Measurements from ENCODE around the gene PRR3.
A peak's percentile ranks its signal among the peaks of the same experiment; 100 is the strongest.

The PRR3 gene

DNA sequence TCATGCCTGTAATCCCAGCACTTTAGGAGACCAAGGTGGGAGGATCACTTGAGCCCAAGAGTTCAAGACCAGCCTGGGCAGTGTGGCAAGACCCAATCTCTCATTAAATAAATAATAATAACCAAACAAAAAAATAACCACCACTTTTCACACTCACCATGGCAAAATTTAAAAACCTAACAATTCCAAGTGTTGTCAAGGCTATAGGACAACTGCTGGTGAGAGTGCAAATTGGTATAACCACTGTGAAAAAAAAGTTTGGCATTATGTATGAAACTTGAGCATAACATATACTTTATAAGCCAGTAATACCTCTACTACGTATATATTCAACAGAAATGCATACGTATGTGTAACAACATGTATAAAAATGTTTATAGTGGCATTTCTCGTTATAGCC is 3.8 kb downstream of the PRR3 start:
- Histone ChIP-seq H3K4me1 (ENCODE audit: control insufficient read depth in 1 of 2, insufficient read depth in 2 of 2, low read length in 2 of 2) (peaks cover 0 to 2% of the 10 kb centered on the region in 2 experiments), H3K36me3 (ENCODE audit: control insufficient read depth in 1 of 2, insufficient read depth in 2 of 2, low read length in 2 of 2) (peaks cover 9 to 16% of the 10 kb centered on the region in 2 experiments), H2BK5ac (ENCODE audit: low read depth, low read length, poor library complexity) (no peak overlapping the region), H4K8ac (ENCODE audit: low read depth, low read length) (no peak overlapping the region), H3K14ac (ENCODE audit: low read length) (no peak overlapping the region), H3K9me3 (ENCODE audit: insufficient read depth, low read depth, low read length) (peaks cover 2% of the 10 kb centered on the region), H3K4ac (ENCODE audit: low read depth, low read length) (no peak overlapping the region), H3K27me3 (ENCODE audit: insufficient read depth, low read length) (no peaks in the 10 kb centered on the region), H3K18ac (ENCODE audit: low read length) (no peak overlapping the region), H4K12ac (ENCODE audit: low read depth, low read length) (no peak overlapping the region), H2BK120ac (ENCODE audit: insufficient read depth, low read length, poor library complexity) (no peak overlapping the region), H3K4me3 (ENCODE audit: low read depth, low read length) (no peak overlapping the region), H3K9ac (ENCODE audit: low read length) (no peak overlapping the region), H3K79me2 (ENCODE audit: control insufficient read depth, insufficient read depth, low read length, poor library complexity) (peaks cover 6% of the 10 kb centered on the region), H3K23ac (ENCODE audit: low read length) (no peak overlapping the region), H2AK5ac (ENCODE audit: low read length) (no peak overlapping the region), H2BK12ac (ENCODE audit: low read length) (no peak overlapping the region), H4K91ac (ENCODE audit: low read depth, low read length) (no peak overlapping the region), H2AFZ (ENCODE audit: insufficient read depth, low read length, poor library complexity) (no peak overlapping the region), H3K27ac (ENCODE audit: low read depth, low read length) (no peak overlapping the region), H3K79me1 (ENCODE audit: low read length) (peaks cover 13% of the 10 kb centered on the region), H3K4me2 (ENCODE audit: low read length) (no peak overlapping the region)
- no peak for DNase-seq
- no CpG with 5 or more reads among the region's 3 CpGs for WGBS (ENCODE audit: extremely low coverage, insufficient coverage, insufficient read length)

DNA sequence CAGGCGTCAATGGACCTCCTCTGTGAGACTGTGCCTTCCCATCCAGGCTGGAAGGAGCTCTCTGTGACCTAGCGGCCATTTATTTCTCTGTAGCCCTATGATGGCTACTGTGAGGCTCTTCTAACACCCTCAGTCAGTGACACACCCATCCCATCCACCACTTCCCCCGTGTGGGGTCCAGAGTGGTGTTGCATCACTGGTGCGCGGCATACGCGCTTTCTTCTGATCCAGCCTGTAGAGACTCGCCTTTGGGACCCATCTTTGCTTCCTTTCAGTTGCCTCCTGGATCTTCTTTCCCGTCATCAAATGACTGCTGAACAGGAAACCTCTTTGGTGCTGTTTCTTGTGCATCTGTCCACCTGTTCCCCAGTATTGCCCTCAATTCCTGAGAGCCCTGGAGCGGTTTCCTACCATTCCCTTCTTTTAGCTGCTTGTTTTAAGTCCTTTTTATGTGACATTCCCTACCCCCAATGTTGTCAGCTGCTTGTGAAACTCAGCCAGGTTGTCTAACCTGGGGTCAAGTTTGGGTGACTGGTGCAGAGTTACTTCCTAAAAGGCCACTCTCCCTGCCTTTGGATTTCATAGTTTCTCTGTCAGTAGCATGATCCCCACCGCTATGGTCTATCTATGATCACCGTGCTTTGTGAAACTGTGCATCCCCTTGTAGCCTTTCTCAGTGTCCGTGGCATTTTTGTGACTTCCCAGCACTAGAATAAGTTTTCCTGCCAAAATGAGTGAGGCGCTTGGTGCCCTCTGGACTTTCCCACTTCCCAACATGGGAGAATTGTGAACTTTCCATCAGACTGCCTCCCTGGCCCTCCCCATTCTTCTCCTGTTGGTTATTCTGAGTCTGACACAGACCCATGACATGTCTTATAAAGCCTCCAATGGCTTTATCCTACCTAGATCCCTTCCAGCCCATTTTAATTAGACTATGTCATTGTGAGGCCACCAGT is 5.7 kb downstream of the PRR3 start:
- H3K27ac ChIP-seq (ENCODE audit: low read depth, low read length) = no peak overlapping the region
- no peaks in the 10 kb centered on the region for H3K9me3 ChIP-seq (ENCODE audit: insufficient read depth, low read depth, low read length)
- H2BK120ac ChIP-seq (ENCODE audit: insufficient read depth, low read length, poor library complexity) = no peak overlapping the region
- DNase-seq = no peak
- no peak overlapping the region for H3K4ac ChIP-seq (ENCODE audit: low read depth, low read length)
- H2BK5ac ChIP-seq (ENCODE audit: low read depth, low read length, poor library complexity) = no peak overlapping the region
- peak overlapping the region; percentile 61 for H3K9ac ChIP-seq (ENCODE audit: low read length)
- H3K79me2 ChIP-seq (ENCODE audit: control insufficient read depth, insufficient read depth, low read length, poor library complexity) = no peaks in the 10 kb centered on the region
- no peak overlapping the region for H4K8ac ChIP-seq (ENCODE audit: low read depth, low read length)
- no peaks in the 10 kb centered on the region for H3K79me1 ChIP-seq (ENCODE audit: low read length)
- H3K14ac ChIP-seq (ENCODE audit: low read length) = no peak overlapping the region
- peaks cover 9 to 16% of the 10 kb centered on the region in 2 experiments for H3K36me3 ChIP-seq (ENCODE audit: control insufficient read depth in 1 of 2, insufficient read depth in 2 of 2, low read length in 2 of 2)
- H3K4me1 ChIP-seq (ENCODE audit: control insufficient read depth in 1 of 2, insufficient read depth in 2 of 2, low read length in 2 of 2) = peaks cover 0 to 2% of the 10 kb centered on the region in 2 experiments
- no peak overlapping the region for H2AK5ac ChIP-seq (ENCODE audit: low read length)
- no peak overlapping the region for H4K91ac ChIP-seq (ENCODE audit: low read depth, low read length)
- H2AFZ ChIP-seq (ENCODE audit: insufficient read depth, low read length, poor library complexity) = no peak overlapping the region
- no CpG with 5 or more reads among the region's 14 CpGs for WGBS (ENCODE audit: extremely low coverage, insufficient coverage, insufficient read length)
- H3K27me3 ChIP-seq (ENCODE audit: insufficient read depth, low read length) = no peaks in the 10 kb centered on the region
- H3K4me3 ChIP-seq (ENCODE audit: low read depth, low read length) = no peak overlapping the region
- no peak overlapping the region for H3K23ac ChIP-seq (ENCODE audit: low read length)
- no peak overlapping the region for H3K18ac ChIP-seq (ENCODE audit: low read length)
- no peak overlapping the region for H2BK12ac ChIP-seq (ENCODE audit: low read length)
- H3K4me2 ChIP-seq (ENCODE audit: low read length) = no peak overlapping the region
- no peak overlapping the region for H4K12ac ChIP-seq (ENCODE audit: low read depth, low read length)

DNA sequence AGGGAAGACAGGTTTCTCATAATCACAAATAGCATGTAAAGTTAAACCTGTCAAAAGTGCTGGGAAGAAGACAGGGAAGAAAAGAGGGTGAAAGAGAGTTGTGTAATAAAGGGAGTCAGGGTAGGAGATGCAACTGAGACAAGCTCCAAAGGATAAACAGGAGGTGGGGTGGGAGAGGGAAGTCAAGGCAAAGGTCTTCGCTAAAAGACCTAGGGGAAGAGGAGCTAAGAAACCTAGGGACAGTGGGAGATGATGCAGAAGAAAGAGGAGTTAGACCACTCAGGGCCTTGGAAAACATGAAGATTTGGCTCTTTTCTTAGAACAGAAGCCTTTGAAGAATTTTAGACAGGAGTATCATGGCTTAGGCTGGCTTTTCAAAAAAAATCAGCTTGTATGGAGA is 7.0 kb downstream of the PRR3 start:
- Histone ChIP-seq H3K4me2 (ENCODE audit: low read length) (no peak overlapping the region), H2BK120ac (ENCODE audit: insufficient read depth, low read length, poor library complexity) (no peak overlapping the region), H4K91ac (ENCODE audit: low read depth, low read length) (no peak overlapping the region), H2AK5ac (ENCODE audit: low read length) (no peak overlapping the region), H3K9ac (ENCODE audit: low read length) (no peak overlapping the region), H4K12ac (ENCODE audit: low read depth, low read length) (no peak overlapping the region), H3K23ac (ENCODE audit: low read length) (no peak overlapping the region), H2AFZ (ENCODE audit: insufficient read depth, low read length, poor library complexity) (no peak overlapping the region), H3K27ac (ENCODE audit: low read depth, low read length) (no peak overlapping the region), H3K4ac (ENCODE audit: low read depth, low read length) (no peak overlapping the region), H2BK12ac (ENCODE audit: low read length) (no peak overlapping the region), H3K79me1 (ENCODE audit: low read length) (no peaks in the 10 kb centered on the region), H3K4me3 (ENCODE audit: low read depth, low read length) (no peak overlapping the region), H3K18ac (ENCODE audit: low read length) (no peak overlapping the region), H3K9me3 (ENCODE audit: insufficient read depth, low read depth, low read length) (no peaks in the 10 kb centered on the region), H4K8ac (ENCODE audit: low read depth, low read length) (no peak overlapping the region), H2BK5ac (ENCODE audit: low read depth, low read length, poor library complexity) (no peak overlapping the region), H3K27me3 (ENCODE audit: insufficient read depth, low read length) (no peaks in the 10 kb centered on the region), H3K4me1 (ENCODE audit: control insufficient read depth in 1 of 2, insufficient read depth in 2 of 2, low read length in 2 of 2) (no peaks in the 10 kb centered on the region), H3K36me3 (ENCODE audit: control insufficient read depth in 1 of 2, insufficient read depth in 2 of 2, low read length in 2 of 2) (peaks cover 9 to 16% of the 10 kb centered on the region in 2 experiments), H3K79me2 (ENCODE audit: control insufficient read depth, insufficient read depth, low read length, poor library complexity) (no peaks in the 10 kb centered on the region), H3K14ac (ENCODE audit: low read length) (no peak overlapping the region)
- DNase-seq = no peak
- WGBS (ENCODE audit: extremely low coverage, insufficient coverage, insufficient read length) = no CpG with 5 or more reads among the region's 1 CpG

DNA sequence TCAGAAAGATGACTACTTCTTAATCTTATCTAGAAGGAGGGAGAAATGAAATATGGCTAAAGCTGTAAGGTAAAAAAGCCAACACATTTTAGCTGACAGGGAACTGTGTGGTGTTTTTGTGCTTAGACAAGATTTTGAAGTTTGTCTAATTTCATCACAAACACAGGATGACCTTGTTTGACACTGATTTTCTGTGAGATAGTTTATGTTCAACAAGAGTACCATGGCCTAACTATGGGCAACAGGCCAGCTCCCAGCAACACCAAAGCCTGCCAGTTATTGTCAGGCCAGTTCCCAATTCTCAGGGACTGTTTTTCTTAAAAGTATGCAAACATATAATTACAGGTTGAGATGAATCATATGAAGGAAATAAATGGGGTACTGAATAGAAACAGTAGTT is 8.7 kb downstream of the PRR3 start:
- Histone ChIP-seq H2BK120ac (ENCODE audit: insufficient read depth, low read length, poor library complexity) (no peak overlapping the region), H3K79me2 (ENCODE audit: control insufficient read depth, insufficient read depth, low read length, poor library complexity) (peaks cover 2% of the 10 kb centered on the region), H4K12ac (ENCODE audit: low read depth, low read length) (no peak overlapping the region), H3K4me3 (ENCODE audit: low read depth, low read length) (no peak overlapping the region), H2AK5ac (ENCODE audit: low read length) (no peak overlapping the region), H3K4me2 (ENCODE audit: low read length) (no peak overlapping the region), H2AFZ (ENCODE audit: insufficient read depth, low read length, poor library complexity) (no peak overlapping the region), H3K23ac (ENCODE audit: low read length) (no peak overlapping the region), H3K27ac (ENCODE audit: low read depth, low read length) (no peak overlapping the region), H3K9ac (ENCODE audit: low read length) (no peak overlapping the region), H2BK5ac (ENCODE audit: low read depth, low read length, poor library complexity) (no peak overlapping the region), H3K9me3 (ENCODE audit: insufficient read depth, low read depth, low read length) (no peaks in the 10 kb centered on the region), H2BK12ac (ENCODE audit: low read length) (no peak overlapping the region), H3K4me1 (ENCODE audit: control insufficient read depth in 1 of 2, insufficient read depth in 2 of 2, low read length in 2 of 2) (peaks cover 0 to 2% of the 10 kb centered on the region in 2 experiments), H3K36me3 (ENCODE audit: control insufficient read depth in 1 of 2, insufficient read depth in 2 of 2, low read length in 2 of 2) (peaks cover 9 to 16% of the 10 kb centered on the region in 2 experiments), H3K18ac (ENCODE audit: low read length) (no peak overlapping the region), H4K91ac (ENCODE audit: low read depth, low read length) (no peak overlapping the region), H3K4ac (ENCODE audit: low read depth, low read length) (no peak overlapping the region), H3K27me3 (ENCODE audit: insufficient read depth, low read length) (no peaks in the 10 kb centered on the region), H3K14ac (ENCODE audit: low read length) (no peak overlapping the region), H4K8ac (ENCODE audit: low read depth, low read length) (no peak overlapping the region), H3K79me1 (ENCODE audit: low read length) (peaks cover 2% of the 10 kb centered on the region)
- DNase-seq = no peak

All from trophoblast cell (in vitro differentiated cells and primary cell).